PFSK-1 (cell line): ENCODE measurements around the gene CELF4.

Source experiments
- FOXP2 ChIP-seq: optimal IDR thresholded peaks from 2 replicates; pipeline ENCODE3; 2011; ENCODE audit warnings: borderline replicate concordance, control low read depth, inconsistent platforms; ENCODE audit not compliant: insufficient read depth; ENCODE audit errors: extremely low read length, extremely low read depth
- POLR2AphosphoS5 ChIP-seq: IDR thresholded peaks from 2 replicates; pipeline ENCODE4 v1.6.1; 2012; ENCODE audit warnings: low read depth, mild to moderate bottlenecking, control low read depth, low read length, moderate library complexity
- REST ChIP-seq, 2 experiments: IDR thresholded peaks; 2 replicates each; pipeline versions ENCODE4 v1.6.1 to v1.8.0; 2011 to 2012; ENCODE audit warnings: low read depth in 2 of 2, low read length in 2 of 2, control low read depth in 1 of 2, inconsistent platforms in 1 of 2, mild to moderate bottlenecking in 1 of 2, moderate library complexity in 1 of 2; ENCODE audit not compliant: insufficient read depth in 1 of 2
- SIN3A ChIP-seq: IDR thresholded peaks from 2 replicates; pipeline ENCODE4 v1.6.1; 2012; ENCODE audit warnings: mild to moderate bottlenecking, low read length, moderate library complexity, borderline replicate concordance; ENCODE audit not compliant: insufficient read depth
- TAF1 ChIP-seq: IDR thresholded peaks from 2 replicates; pipeline ENCODE4 v1.6.1; 2012; ENCODE audit warnings: low read length, control low read depth, borderline replicate concordance; ENCODE audit not compliant: insufficient read depth

CELF4 gene

GRCh38 chr18:37425222-37425621, 140.4 kb downstream of the CELF4 start:
- TF ChIP-seq TAF1 (no peak), FOXP2 (no peak), SIN3A (no peak), POLR2AphosphoS5 (no peak), REST (IDR thresholded peaks at IDR 0.05; ENCODE audit: insufficient read depth in 1 of 2, low read depth in 2 of 2, low read length in 2 of 2) (no peak)

GRCh38 chr18:37424507-37424906, 141.1 kb downstream of the CELF4 start:
- no peak for TF ChIP-seq TAF1
- no peak for TF ChIP-seq POLR2AphosphoS5
- no peak for TF ChIP-seq REST (IDR thresholded peaks at IDR 0.05; ENCODE audit: insufficient read depth in 1 of 2, low read depth in 2 of 2, low read length in 2 of 2)
- no peak for TF ChIP-seq FOXP2
- no peak for TF ChIP-seq SIN3A

GRCh38 chr18:37422596-37422995, 143.0 kb downstream of the CELF4 start:
- TF ChIP-seq SIN3A = no peak
- no peak for TF ChIP-seq TAF1
- no peak for TF ChIP-seq POLR2AphosphoS5
- TF ChIP-seq FOXP2 = no peak
- TF ChIP-seq REST (IDR thresholded peaks at IDR 0.05; ENCODE audit: insufficient read depth in 1 of 2, low read depth in 2 of 2, low read length in 2 of 2) = no peak

GRCh38 chr18:37422116-37422515, 143.5 kb downstream of the CELF4 start:
- TF ChIP-seq TAF1 (no peak), SIN3A (no peak), POLR2AphosphoS5 (no peak), FOXP2 (no peak), REST (IDR thresholded peaks at IDR 0.05; ENCODE audit: insufficient read depth in 1 of 2, low read depth in 2 of 2, low read length in 2 of 2) (no peak)

GRCh38 chr18:37421341-37422077, 144.1 kb downstream of the CELF4 start:
- no peak for TF ChIP-seq FOXP2
- TF ChIP-seq POLR2AphosphoS5 = no peak
- no peak for TF ChIP-seq REST (IDR thresholded peaks at IDR 0.05; ENCODE audit: insufficient read depth in 1 of 2, low read depth in 2 of 2, low read length in 2 of 2)
- TF ChIP-seq TAF1 = no peak
- TF ChIP-seq SIN3A = no peak
